Skin of body (tissue), 2 donors: ENCODE data around the gene U2AF2. TPM values are rescaled to one million over a fixed set of nuclear protein-coding genes. Genes with fewer than 3 reads are reported as not detected.

ENCODE experiments used
- DNase-seq: peaks from one replicate; lab custom pipeline; 2025; lab: John Stamatoyannopoulos, UW
- total RNA-seq: library from RNA; depleted of rRNA; stranded (reverse); fragments of >200 nt; gene quantifications from one replicate; pipeline ENCODE4 v1.2.3, GENCODE V29; 2014

The U2AF2 gene
- total RNA-seq, 1 donor from 2014 or later: 64.1 TPM

GRCh38 chr19:55656988-55657747 is 2.3 kb downstream of the U2AF2 start:
- DNase-seq: no peak

- DNase-seq: no peak
Observed at GRCh38 chr19:55658846-55659459, 4.1 kb downstream of the U2AF2 start.

GRCh38 chr19:55659822-55660221 is 5.0 kb downstream of the U2AF2 start:
- no peak for DNase-seq

GRCh38 chr19:55660404-55660803 is 5.6 kb downstream of the U2AF2 start:
- DNase-seq: no peak

GRCh38 chr19:55660991-55661390 is 6.2 kb downstream of the U2AF2 start:
- no peak for DNase-seq

GRCh38 chr19:55661826-55662225 is 7.0 kb downstream of the U2AF2 start:
- DNase-seq: no peak

- no peak for DNase-seq
Observed at GRCh38 chr19:55663846-55664536, 9.2 kb downstream of the U2AF2 start.

- no peak for DNase-seq
Observed at GRCh38 chr19:55666343-55667005, 11.6 kb downstream of the U2AF2 start.

GRCh38 chr19:55667006-55667381 is 12.2 kb downstream of the U2AF2 start:
- DNase-seq: no peak

- no peak for DNase-seq
Observed at GRCh38 chr19:55667511-55667910, 12.7 kb downstream of the U2AF2 start.

GRCh38 chr19:55667958-55668357 is 13.1 kb downstream of the U2AF2 start:
- DNase-seq: no peak

- no peak for DNase-seq
Observed at GRCh38 chr19:55668603-55669348, 13.9 kb downstream of the U2AF2 start.

GRCh38 chr19:55669418-55670279 is 14.8 kb downstream of the U2AF2 start:
- no peak for DNase-seq

GRCh38 chr19:55670280-55671053 is 15.6 kb downstream of the U2AF2 start:
- DNase-seq: no peak

- no peak for DNase-seq
Observed at GRCh38 chr19:55671054-55671378, 16.2 kb downstream of the U2AF2 start.

- no peak for DNase-seq
Observed at GRCh38 chr19:55672418-55672817, 17.6 kb downstream of the U2AF2 start.

- DNase-seq: no peak
Observed at GRCh38 chr19:55673465-55673864, 18.6 kb downstream of the U2AF2 start.

- DNase-seq: no peak
Observed at GRCh38 chr19:55673889-55674288, 19.1 kb downstream of the U2AF2 start.

- DNase-seq: no peak
Observed at GRCh38 chr19:55674459-55674840, 19.6 kb downstream of the U2AF2 start.
